ENCODE measurements around the gene OR52H1.

The OR52H1 gene

DNA sequence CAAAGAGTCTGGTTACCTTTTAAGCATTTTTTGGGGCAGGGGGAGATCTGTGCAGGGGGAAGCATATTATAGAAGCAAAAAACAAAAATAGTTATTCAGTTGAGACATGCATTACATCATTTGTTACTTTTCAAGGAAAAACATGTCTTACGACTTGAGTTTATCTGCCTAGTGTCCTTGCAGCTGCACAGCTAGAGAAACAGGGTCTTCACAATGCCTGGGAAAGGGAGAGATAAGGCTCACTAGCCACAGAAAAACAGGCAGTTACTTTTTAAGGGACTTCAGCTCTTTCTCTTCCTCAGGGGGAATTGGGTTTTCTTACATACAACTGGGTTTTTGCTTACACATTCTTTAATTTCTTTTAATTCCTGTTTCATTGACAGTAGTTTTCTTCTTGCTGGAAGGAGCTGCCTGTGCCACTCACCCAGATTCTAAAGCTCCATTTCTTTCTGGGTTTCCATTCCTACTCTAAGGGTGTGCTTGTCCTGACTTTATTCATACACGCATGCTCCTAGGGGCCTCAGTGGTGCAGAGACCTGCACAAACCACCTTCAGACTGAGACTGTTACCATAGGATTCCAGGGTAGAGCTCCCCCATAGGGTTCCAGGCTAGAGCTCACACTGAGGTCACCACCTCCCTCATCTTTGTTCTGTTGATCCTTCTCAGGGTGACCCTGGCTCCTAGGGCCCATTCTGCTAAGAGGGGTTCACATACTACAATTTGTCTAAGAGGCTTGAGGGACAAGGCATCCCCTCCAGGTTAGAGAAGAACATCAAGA lies 17.1 kb downstream of the OR52H1 start:
- no peak for DNase-seq

DNA sequence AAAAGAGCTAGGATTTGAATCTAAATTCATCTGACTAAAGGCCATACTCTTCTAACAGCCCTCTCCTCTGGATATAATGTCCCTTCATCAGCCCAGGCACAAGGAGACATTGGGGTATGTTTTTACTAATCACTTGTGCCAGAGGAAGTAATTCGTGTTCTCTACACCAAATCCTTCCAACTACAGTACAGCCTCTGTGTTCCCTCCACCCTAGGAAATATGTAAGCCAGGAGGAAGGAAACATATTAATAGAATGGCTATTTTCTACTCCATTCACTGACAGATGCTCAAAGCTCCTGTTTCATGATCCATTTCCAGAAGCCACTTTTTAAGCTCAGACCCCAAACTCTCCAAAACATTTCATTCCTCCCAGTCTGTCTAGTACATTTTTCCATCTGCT lies 19.8 kb downstream of the OR52H1 start:
- DNase-seq: no peak

DNA sequence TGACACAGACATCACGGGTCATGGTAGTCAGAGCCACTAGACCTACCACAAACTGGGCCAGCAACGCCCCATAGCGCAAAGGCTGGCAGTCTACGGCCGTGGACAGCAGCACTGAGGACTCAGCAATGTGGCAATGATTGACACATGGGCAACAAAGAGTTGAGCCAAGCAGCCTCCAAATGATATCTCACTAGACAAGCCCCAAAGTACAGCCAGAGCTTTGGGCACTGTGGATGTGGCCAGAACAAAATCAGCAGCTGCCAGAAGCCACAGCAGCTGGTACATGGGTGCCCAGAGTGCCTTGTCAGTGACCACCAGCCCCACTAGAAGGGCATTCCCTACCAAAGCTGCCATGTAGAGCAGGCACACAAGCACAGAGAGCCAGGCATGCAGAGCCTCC lies 20.6 kb downstream of the OR52H1 start:
- DNase-seq: no peak

DNA sequence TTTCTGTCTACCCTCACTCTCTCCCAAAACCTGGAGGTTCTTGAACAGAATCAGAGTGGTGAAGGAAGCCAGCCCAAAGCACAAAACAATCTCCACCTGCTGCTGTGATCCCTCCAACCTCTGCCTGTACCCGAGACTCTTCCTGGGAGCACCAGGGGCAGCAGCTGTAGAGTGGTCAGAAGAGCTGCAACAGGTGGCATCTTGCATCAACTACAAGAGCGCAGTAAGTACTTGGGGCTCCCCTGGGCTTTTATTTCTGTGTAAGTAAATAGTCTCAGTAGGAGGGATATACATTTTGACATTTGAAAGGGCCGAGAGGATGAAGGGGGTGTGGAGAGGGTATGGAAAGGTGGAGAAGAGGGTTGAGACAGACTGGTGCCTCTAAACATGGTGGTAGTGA lies 23.6 kb downstream of the OR52H1 start:
- DNase-seq: no peak

DNA sequence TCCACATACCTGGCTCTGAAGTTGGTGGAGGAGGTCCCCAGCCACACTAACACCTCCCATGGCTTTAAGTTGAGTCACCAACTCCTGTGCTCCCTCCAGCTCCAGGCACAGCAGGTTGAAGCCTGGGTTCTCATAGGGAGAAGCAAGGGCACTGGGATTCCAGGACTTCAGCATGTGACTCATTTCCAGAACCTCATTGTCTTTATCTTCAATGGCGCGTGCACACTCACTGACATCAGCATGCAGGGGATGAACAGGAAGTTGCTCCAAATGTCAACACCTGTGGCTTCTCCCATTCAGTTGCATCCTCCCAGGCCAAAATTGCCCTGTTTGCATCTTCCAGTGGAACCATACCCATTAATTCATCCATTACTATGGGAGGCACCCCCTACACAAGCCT lies 26.0 kb downstream of the OR52H1 start:
- DNase-seq: no peak

DNA sequence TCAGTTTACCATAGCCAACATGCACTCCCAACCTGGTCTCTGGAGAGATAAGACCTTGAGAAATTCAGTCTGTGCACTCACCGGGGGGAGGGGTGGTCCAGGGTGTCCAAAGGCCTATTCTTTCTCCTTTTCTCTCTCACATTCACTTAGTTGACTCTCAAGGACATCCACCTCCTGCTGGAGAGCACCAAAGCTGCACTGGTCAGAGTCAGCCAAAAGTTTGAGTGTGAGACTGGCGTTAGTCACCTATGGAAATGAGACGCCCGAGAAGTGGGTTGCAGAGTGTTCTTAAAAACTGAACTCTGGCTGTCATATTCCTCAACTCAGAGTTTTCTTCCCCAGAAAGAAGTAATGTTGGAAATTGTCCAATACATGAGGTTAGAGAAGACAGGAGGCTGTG lies 26.8 kb downstream of the OR52H1 start:
- no peak for DNase-seq

DNA sequence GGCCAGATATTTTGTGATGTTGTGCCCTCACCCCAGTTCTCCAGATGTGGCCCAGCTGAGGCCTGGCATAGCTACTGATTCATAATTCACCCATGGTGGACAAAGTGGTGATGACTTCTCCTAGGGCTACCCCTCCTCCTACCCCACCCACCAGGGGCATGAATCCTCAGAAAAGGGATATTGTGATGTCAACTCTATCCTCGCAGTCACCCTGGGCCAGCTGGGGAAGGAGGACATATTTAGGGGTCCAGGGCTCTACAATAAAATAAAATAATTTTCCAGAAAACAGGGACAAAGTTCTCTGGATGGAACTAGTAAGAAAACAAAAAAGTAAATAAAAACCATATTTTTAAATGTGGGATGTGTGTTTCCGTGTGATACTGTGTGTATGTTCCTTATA lies 31.7 kb downstream of the OR52H1 start, which contains the start of gene UBQLNL:
Gene UBQLNL (minus strand): TSS at position 101 of the 400 bp plus-strand sequence. CDS start 258 bp downstream, outside the sequence.
- no peak for DNase-seq

DNA sequence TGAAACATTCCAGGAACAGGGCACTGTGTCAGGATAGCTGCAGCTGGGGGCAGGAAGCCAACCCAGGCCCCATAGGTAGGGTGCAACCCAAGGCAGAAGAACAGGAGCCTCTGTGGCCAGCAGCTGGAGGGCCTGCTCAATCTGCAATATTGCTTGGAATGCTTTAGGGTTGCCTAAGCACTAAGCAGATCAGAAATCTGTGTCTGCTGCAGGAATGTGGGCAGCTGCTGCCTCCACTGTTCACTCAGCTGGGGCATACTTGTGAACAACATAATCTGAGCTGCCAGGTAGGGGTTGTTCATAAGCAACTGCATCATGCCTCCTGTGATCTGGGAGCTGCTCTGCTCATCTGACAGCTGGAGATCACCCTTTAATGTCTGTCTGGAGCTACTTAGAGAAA lies 33.5 kb downstream of the OR52H1 start:
- DNase-seq: no peak

DNA sequence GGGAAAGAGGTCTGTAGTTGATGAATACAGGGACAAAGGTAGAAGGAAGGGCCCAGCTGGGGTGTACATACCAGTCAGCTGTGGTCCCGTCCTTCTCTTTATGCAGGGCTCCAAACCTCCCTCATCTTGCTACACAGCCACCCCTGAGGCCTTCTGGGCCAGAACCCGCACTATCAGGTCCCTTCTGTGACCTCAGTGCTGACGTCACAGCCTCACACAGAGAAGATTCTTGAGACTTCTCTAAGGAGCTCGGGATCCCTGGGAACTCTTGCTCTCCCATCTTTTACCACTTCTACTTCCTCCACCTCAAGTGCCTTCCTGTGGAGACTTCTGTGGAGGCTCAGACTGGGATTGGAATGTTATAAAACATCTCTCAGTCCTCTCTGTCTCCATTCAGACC lies 38.5 kb downstream of the OR52H1 start, which contains the start of gene UBQLN3:
Gene UBQLN3 (minus strand): TSS at position 155 of the 400 bp plus-strand sequence. CDS start 399 bp downstream, outside the sequence.
- DNase-seq: no peak

DNA sequence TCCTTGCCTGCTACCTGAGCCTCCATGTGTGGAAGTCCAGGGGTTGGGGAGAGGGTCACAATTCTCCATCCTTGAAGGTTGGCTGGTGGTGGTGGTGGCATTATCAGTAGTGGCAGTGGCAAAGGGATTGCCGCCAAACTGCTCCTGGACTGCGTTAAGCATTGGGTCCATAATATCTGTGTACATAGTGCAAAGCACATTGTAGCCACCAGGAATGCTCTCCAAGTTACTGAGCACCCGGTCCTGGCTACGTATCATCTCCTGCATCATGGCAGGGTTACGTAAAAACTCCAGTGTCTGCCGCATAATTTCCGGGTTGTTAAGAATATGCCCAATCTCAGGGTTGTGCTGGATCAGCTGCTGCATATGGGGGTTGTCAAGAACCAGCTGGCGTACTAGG lies 39.7 kb downstream of the OR52H1 start:
- no peak for DNase-seq

DNA sequence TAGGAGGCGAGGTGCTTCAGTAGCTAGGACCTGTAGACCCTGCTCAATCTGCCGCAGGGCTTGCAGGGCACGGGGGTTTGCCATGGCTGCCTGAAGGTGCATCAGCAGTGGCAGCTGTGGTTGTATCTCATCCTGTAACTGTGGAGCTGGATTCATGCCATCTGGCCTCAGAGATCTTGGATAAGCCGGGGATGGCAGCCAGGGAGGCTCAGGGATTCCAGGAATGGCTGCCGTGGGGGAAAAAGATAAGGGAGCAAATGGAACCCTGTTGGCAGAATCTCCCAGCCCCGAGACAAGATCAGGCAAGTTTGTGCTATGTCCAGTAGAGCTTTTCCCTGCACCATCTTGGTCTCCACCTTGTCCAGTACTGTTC lies 40.4 kb downstream of the OR52H1 start:
- DNase-seq: no peak

DNA sequence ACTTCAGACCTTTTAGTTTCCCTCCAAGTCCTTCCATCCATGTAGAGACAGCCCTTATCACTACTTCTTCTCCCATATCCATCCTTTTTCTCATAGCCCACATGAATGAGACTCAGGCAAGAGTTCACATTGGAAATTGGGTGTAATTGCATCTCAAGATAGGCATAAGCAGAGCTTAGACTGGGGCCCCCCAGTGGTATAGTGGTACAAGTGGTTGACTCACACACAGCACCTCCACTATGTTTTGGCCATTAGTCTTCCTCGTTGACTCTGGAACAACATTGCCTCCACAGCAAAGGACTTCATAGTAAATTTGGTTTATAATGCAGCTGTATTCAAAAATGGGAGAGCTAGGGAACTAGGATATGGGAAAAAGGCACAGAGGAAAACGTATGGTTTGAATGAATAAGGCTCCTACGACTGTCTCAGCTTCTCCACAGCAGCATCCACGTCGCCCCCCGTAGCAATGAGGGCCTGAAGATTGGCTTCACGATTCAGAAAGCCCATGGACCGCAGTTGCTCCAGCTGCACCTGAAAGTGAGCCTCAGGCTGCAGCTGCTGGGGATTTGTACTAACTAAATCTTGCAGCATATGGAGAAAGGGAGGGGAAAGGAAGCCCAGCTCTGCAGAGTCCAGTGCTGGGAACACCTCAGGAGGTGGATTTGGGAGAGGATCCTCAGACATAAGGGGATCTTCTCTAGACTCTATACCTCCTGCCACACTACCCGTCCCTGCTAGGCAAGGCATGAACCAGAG lies 41.0 kb downstream of the OR52H1 start:
- no peak for DNase-seq

DNA sequence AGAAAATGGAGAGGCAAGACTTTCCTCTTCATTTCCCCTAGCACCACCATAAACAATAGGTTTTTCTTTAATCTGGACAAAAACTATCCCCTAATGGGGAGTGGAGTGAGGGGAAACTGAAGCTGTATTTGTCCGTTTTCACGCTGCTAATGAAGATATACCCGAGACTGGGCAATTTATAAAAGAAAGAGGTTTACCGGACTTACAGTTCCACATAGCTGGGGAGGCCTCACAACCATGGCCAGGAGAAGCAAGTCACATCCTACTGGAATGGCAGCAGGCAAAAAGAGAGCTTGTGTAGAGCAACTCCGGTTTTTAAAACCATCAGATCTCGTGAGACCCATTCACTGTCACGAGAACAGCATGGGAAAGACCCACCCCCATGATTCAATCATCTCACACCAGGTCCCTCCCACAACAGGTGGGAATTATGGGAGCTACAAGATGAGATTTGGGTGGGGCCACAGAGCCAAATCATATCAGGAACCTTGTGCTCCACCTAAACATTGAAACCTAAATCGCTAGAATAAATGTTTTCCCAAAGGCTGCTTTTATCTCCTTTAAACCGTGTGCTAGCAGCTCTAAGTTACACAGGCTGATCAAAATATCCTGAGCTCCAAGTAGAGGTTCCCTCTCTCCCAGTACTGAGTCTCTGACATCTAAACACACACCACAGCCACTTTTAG lies 42.8 kb downstream of the OR52H1 start:
- no peak for DNase-seq

DNA sequence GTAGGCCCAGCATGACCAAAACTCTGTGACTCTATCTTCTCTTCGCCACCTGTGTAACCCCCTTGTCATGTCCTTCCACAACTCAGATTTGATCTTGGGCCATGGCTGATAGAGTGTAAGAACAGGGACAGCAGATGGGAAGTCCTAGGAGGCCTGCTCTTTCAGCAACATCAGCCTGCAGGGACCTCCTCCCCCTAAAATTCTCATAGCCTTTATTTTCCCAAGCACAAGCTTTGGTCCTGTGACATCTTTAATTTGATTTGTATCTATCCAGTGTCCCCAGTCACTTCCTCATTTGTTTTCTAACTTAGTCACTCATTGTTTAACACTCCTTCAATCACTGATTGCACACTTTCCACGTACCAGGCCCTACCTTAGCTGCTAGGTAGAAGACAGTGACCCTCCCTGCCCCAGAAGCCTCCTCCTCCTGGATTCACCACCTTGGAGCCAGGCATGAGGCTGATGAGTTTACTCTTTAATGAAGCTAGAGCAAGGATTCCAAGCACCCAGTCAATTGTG lies 43.9 kb downstream of the OR52H1 start:
- DNase-seq: no peak

DNA sequence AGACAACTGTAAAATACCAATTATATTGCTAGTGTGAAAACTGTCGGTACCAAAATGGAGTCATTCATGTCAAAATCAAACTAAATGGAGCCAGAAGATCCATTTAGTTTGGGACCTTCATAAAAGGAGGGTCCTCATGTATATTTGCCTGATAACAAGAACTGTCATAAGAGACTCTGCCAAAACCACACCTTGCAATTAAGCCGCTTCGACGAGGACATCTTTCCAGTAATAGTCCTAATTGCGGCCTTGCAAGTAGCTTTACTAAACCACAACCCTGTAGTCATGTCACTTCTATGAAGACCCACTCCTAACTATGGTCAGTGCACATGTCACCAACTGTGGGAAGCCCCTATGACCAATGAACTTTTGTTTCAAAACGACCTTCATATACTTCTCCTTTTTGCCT lies 47.9 kb downstream of the OR52H1 start:
- no peak for DNase-seq

DNA sequence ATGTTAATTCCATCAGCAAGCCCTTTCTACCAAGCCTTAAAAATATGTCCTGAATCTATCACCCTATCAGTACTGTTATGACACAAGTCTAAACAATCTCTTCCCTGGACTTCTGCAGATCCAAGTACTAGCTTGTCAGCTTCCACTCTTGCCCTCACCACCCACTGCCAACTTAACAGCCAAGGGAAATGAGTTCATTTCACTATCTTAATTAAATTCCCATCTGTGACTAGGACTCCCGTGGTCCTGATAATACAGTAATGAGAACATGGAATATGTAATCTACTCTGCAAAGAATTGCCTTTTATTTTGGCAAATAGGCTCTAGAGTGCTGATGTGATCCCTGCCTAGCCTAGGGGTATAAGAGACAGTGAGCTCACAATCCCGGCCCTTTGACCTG lies 48.7 kb downstream of the OR52H1 start:
- DNase-seq: no peak

All from activated CD4-positive, alpha-beta T cell treated with anti-CD3 and anti-CD28 coated beads for 4 hours (primary cell).